ENCODE measurements around the gene PLXNA2.

Gene PLXNA2

GRCh38 chr1:208242146-208242545 is 2.0 kb downstream of the PLXNA2 start:
- no peak for DNase-seq (ENCODE audit: low spot score)

GRCh38 chr1:208241512-208241911 is 2.7 kb downstream of the PLXNA2 start:
- DNase-seq (ENCODE audit: low spot score), result no peak

GRCh38 chr1:208240662-208241355 is 3.4 kb downstream of the PLXNA2 start:
- no peak for DNase-seq (ENCODE audit: low spot score)

DNA sequence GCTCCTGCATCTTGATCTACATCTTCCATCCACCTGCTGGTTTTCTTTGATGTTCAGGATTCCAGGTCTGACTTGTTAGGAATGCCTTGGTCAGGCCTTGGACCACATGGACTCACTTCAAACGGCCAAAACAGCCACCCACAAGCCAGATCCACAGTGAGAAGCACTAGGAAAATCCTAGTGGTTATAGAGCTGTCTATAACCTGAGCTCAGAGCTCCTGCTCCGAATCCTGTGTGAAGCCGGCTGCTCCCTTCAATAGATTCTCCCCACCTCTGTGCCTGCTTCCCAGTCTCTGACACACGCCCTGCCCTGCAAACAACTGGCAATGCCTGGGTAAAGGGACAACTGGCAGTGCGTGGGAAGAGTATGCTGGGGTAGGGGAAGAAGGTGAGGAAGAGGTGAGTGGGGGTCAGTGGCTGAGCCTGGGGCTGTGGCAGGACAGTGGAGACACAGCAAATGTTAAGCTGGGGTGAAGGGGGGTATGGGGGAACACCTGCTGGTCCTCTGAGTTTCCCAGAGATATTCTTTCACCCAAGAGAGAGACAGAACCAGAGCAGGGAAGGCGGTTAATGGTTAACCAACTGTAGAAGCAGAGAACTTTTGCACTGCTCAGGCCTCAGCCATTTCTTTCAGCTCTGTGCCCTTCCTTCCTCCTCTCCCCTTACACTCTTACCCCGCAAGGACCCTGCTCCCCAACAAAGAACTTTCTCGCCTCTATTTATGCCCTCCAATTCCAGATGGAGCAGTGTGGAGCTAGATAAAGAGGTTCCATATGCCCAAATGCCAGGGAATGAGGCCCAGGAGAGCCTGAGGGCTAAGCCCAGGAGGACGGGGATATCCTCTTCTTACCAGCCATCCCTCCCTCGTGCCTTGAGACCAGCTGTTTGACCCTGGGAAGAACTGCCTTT is 4.5 kb downstream of the PLXNA2 start:
- no peak for DNase-seq (ENCODE audit: low spot score)

DNA sequence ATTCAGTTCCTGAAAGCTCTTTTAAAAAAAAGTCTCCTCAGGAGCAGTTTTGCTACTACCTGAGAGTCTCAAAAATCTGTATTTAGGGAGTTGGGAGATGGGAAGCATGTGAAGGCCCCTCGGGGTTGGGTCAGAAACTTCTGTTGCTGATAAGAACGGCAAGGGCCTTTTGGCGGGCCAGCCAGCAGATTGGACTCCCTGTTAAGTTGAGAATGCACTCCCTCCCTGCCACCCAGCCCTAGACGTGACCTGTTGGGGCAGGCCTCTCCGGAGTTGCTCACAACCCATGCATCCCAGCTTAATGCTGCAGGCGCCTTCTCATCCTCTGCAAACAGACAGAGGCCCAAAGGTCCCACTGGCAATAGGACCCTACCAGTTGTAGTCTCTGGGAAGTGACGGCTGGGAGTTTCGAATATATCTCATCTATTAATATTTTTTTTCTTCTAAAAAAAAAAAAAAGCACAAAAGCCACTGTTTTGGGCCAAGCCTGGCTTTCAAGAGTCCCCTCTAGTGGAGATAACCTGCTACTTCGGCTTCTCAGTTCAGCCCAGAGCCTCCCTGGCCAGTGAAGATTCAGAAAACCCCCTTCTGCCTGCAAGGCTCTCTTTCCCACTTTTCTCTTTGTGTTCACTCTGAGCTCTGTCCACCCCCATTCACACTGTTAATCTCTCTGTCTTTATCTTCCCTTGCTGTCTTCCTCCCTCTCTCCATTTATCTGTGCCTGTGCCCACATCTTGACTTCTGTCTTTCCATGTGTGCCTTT is 5.3 kb downstream of the PLXNA2 start:
- DNase-seq (ENCODE audit: low spot score), result peak; percentile 57

GRCh38 chr1:208237241-208237640 is 6.9 kb downstream of the PLXNA2 start:
- no peak for DNase-seq (ENCODE audit: low spot score)

DNA sequence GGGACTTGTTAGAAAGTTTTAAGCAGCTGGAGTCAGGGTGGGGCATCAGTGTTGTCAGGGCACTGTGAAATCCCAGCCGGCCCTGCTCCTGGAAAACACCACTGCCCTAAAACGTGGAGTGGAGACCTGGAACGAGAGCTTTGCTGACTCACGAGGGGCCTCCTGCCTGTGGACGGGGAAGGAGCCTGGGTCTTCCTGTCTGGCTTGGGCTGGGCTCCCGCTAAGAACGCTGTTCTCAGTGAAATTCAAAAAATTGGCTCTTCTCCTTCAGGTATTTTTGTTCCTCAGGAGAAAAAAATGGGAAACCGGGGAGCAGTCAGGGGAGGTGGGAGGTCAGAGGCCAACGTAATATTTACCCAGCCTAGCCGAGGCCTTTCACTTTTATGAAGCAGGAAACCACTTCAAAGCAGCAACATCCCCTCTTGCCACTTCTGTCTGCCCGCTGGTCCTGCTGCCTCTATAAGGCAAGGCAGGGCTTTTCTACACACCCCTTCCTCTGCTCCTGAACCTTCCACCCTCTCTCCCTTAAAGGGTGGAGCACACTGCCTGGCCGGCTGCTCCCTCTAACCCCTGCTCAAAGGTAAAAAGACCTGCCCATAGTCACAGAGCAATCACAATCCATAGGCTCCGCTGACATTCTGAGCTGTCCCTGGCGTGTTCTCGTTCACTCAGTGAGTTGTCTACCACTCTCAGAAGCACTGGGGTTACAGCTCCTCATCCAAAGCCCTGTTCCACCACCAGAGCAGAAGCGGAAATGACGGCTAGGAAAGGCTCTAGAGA is 8.0 kb downstream of the PLXNA2 start:
- no peak for DNase-seq (ENCODE audit: low spot score)

DNA sequence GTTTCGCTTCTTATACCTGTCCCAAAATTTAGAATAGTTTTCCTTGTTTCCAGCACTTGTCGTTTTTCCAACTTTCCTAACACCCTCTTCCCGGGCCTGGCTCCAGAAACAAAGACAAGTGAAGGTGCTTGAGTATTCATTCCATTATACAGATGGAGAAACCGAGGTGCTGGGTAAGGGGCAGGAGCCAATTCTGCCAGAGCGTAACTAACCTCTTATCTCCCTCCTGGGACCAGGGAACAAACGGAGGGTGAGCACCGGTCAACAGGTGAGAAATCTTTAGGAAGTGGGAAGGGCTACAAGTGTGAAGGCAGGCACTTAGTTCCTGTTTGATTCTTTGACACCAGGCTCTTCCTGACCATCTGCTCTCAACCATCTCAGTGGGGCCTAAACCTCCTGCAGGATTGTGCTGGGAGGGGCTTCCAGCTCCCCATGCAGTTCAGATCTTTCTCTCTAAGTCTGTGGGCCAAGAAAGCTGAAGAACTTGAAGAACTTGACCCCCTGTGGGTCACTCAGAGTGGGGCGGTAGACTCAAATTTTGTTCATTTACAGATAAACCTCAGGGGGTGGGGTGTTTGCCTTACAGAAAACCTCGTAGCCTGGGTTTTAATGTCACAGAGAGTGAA is 8.7 kb downstream of the PLXNA2 start:
- DNase-seq (ENCODE audit: low spot score), result no peak

- no peak for DNase-seq (ENCODE audit: low spot score)
Observed at GRCh38 chr1:208234721-208235120, 9.5 kb downstream of the PLXNA2 start.

DNA sequence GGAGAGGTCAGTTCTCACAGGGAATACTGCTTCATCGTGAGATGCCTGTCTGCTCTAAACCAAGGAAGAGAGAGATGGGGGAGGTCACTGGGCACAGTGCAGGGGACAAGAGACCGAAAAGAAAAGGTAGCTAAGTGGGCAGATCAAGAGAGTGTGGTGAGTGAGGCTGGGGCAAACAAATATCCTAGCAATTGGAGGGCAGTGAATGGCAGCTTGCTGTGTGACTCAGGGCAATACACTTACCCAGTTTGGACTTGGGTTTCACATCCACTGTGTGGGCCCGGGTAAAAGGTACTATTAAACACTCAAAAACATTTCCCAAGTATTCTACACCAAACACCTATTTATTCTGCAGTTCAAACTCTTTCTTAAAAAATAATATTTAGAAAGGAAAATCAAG is 10.2 kb downstream of the PLXNA2 start:
- no peak for DNase-seq (ENCODE audit: low spot score)

DNA sequence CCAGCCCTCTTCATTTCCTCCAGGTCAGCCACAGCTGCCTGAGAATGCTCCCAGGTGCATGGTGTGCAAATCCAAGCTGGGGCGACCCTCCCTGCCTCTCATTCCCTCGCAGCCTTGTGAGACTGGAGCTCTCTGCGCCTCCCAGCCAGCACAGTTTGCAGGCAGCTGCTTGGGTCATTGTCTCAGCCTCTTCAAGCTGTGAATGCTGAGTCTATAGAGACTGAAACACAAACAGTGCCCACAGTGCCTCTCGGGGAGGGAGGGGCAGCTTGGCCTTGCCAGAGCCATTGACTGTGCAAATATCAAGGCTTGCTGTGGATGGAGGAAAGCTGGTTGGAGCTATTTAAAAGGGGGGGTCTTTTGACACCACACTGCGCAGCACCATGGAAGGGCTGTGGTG is 10.6 kb downstream of the PLXNA2 start:
- no peak for DNase-seq (ENCODE audit: low spot score)

DNA sequence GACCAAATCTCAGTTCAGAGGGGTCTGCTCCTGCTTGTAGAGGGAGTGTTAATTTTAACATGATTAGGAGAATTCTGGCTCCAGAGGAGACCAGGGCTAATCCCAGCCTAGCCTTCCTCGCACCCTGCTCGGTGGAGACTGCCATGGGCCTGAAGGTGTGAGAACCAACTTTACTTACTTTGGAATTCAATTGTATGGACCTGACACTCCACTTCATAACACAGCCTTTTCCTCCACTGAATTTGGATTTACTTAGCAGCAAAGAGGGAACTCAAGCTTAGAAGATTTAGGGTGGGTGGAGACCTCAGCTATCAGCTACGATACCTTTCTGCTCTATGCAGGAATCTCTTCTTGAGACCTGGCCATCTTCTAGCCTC is 11.5 kb downstream of the PLXNA2 start:
- no peak for DNase-seq (ENCODE audit: low spot score)

DNA sequence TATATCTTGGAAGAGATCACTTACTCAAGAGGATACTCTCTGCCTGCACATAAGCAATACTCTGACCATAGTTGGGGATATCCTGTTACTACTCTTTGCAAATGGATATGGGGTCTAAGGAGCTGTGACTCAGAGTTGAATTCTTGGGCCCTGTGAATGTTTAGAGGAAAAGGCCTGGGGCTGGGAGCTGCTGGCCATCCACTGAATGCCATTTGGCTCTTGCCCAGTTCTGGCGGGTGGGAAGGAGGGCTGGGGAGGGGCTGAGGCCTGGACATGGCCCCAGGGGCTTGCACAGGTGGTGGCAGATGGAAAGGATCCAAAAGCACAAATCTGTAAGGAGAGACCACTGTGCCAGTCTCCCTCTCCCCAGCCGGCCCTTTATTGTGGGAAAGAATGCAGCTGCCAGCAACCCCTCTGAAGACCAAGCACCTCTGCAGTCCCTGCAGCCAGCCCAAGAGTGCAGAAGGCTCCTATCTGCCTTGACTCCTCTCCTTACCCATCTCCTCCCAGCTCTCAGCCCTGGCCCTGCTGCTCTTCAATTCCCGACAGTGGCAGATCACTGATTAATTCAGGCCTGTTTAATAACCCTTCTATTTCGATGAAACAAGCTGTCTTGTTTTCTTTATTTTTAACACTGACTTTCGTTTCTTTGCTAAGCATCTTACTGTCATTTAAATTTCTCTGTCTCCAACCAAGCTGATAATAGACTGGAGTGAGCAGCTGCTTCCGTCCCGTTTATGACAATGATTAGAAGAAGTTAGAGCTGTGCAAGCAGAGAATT is 12.1 kb downstream of the PLXNA2 start:
- no peak for DNase-seq (ENCODE audit: low spot score)

DNA sequence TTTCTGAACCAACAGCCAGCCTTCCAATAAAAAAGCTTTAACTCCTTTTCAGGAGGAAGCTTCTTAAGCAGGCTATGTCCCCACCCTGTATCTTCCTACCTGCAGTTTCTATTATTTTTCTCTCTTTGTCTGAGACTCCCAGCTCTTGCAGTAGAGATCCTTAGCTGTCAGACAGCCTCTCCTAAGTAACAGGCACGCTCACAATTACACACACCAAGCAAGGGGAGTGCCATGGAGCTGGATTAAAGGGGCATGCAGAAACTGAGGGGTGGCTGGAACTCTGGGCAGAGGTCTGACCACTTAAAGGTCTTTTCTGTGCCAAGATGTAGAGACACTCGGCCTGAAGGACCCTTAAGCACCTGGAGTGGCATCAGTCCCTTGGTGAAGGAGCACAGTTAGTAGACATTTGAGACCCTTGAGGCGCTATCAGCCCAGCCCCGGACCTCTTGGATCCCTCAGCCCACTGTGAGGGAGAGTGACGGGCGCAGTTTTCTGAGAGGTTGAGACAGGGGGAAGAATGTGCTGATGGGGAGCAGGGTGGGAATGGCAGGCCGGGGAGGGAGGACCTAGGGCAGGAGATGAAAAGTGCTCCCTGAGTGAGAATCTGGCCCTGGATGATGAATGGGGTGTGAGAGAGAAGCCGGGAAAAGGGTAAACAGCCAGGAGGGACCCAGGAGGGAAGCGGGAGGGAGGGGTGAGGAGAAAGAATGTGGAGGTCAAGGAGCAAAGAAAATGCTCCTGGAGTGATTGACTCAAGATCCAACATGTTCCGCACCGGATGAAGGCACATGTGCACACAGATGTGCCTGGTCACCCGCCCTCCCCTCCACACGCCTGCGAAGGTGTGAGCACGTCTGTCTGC is 13.3 kb downstream of the PLXNA2 start:
- no peak for DNase-seq (ENCODE audit: low spot score)

- no peak for DNase-seq (ENCODE audit: low spot score)
Observed at GRCh38 chr1:208228550-208228949, 15.6 kb downstream of the PLXNA2 start.

GRCh38 chr1:208228026-208228425 is 16.2 kb downstream of the PLXNA2 start:
- no peak for DNase-seq (ENCODE audit: low spot score)

GRCh38 chr1:208227366-208227765 is 16.8 kb downstream of the PLXNA2 start:
- no peak for DNase-seq (ENCODE audit: low spot score)

- no peak for DNase-seq (ENCODE audit: low spot score)
Observed at GRCh38 chr1:208225954-208226937, 17.9 kb downstream of the PLXNA2 start.

All from RKO (cell line).